AG04449 (cell line): Measurements from ENCODE around the gene NGRN.

Experiments used
- CTCF ChIA-PET: fragments of 350-600 bp; formaldehyde crosslinking; extraction: SDS; loops from one replicate; lab custom pipeline; 2021; ENCODE audit warnings: antibody characterized with exemption; lab: Yijun Ruan, JAX
- POLR2A ChIA-PET: fragments of 400-600, 350-600 bp; formaldehyde crosslinking; extraction: SDS; loops from one replicate; lab custom pipeline; 2020; ENCODE audit warnings: antibody characterized with exemption, inconsistent platforms; lab: Yijun Ruan, JAX
- DNase-seq: peaks from one replicate; pipeline ENCODE4 v3.0.0-alpha.2; 2010; ENCODE audit warnings: low read depth, low spot score
- H3K4me3 ChIP-seq: 2 replicates; pipeline ENCODE4 v1.5.1; 2011; ENCODE audit warnings: low read depth, mild to moderate bottlenecking, control low read depth, low read length
- TF ChIP-seq, protein P1 (sequence below): IDR thresholded peaks from one replicate; pipeline ENCODE4 v1.5.1; 2011; ENCODE audit warnings: mild to moderate bottlenecking, moderate library complexity, low read length, control low read depth, inconsistent platforms; ENCODE audit not compliant: insufficient read depth; ENCODE audit errors: missing control alignments

NGRN gene

GRCh38 chr15:90228960-90229359 is 36.5 kb upstream of the NGRN start:
- TF ChIP-seq, protein P1, sequence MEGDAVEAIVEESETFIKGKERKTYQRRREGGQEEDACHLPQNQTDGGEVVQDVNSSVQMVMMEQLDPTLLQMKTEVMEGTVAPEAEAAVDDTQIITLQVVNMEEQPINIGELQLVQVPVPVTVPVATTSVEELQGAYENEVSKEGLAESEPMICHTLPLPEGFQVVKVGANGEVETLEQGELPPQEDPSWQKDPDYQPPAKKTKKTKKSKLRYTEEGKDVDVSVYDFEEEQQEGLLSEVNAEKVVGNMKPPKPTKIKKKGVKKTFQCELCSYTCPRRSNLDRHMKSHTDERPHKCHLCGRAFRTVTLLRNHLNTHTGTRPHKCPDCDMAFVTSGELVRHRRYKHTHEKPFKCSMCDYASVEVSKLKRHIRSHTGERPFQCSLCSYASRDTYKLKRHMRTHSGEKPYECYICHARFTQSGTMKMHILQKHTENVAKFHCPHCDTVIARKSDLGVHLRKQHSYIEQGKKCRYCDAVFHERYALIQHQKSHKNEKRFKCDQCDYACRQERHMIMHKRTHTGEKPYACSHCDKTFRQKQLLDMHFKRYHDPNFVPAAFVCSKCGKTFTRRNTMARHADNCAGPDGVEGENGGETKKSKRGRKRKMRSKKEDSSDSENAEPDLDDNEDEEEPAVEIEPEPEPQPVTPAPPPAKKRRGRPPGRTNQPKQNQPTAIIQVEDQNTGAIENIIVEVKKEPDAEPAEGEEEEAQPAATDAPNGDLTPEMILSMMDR, result no peak
- no peak for DNase-seq
- ChIA-PET CTCF (no interaction called here), POLR2A (no interaction called here)
- no peak overlapping the region for H3K4me3 ChIP-seq

DNA sequence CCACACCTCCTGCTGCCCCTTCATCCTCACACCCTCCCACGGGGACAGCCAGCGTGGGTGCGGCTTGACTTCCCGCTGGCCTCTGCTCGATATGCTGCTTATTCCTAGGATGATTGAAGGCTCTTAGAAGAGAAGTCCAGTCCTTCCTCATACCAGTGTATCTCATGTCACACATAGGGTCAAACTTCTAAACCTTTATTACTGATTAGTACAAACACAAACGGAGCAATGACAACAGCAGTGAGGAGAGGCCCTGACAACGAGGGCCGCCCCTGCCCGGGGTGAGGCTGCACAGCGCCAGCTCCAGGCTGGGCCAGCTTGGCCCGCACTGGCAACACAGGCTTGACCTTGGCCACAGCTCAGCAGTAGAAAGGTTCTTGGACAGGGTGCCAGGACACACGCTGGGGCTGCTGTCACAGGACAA is 35.4 kb upstream of the NGRN start:
- DNase-seq, result no peak
- ChIA-PET CTCF (interaction anchor here (4.7 kb wide), 1 partner anchor 8 kb away, joined by 59 read pairs; no protein-coding TSS in a partner anchor), POLR2A (no interaction called here)
- H3K4me3 ChIP-seq, result no peak overlapping the region
- TF ChIP-seq, protein P1, result no peak

- TF ChIP-seq, protein P1, result no peak
- no peak for DNase-seq
- CTCF ChIA-PET, result interaction anchor here (0.7 to 4.7 kb wide), 2 partner anchors 9 to 14 kb away, joined by 3 to 59 read pairs; no protein-coding TSS in a partner anchor
- POLR2A ChIA-PET, result no interaction called here
- H3K4me3 ChIP-seq, result no peak overlapping the region
These were observed 34.9 kb upstream of the NGRN start for GRCh38 chr15:90230610-90231009.

DNA sequence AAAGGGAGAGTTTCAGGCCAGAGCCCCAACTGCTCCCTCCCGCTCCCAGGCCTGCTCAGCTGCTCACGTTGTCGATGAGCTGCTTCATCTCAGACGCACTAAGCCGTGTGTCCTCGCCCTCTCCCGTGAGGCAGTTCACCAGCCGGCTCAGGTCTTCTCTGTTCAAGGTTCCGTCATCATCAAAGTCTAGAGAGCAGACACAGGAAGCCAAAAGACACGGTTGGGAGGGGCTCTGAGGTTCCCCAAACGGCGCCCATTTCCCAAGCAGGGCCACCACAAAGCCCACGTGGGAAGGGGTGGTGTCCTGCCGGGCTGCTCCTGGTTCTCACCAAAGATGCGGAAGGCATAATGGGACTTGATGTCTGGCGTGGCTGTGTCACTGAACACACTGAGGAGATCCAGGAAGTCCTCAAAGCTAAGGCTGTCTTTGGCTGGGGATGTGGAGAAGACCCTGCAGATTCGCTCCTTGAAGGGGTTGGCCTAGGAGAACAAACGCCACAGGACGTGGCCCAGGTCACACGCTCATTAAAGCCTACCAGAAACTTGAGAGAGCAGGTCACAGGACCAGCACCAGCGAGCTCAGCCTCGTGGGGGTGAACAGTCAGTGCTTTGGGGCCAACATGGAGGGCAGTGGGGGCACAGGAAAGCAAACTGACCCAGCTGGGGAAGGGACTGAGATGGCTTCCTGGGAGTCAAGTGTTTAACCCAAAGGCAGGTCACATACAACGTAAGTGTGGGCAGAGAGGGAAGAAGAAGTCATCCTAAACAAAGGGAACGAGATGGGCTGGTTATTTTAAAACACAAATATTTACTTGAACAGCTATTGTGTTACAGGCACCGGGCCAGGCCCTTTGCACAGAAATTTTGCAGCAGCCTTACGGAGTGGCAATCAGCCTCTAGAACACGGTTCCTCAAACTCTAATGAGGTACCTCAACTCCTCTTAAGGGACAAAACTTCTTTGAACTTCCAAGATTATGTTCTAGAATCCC is 34.1 kb upstream of the NGRN start:
- ChIA-PET POLR2A (no interaction called here), CTCF (interaction anchor here (0.7 to 4.7 kb wide), 5 partner anchors 9 to 88 kb away, joined by 3 to 59 read pairs (median 7); no protein-coding TSS in a partner anchor)
- DNase-seq, result no peak
- TF ChIP-seq, protein P1, result no peak
- no peak overlapping the region for H3K4me3 ChIP-seq

- POLR2A ChIA-PET, result no interaction called here
- no peak overlapping the region; the same call in 1 of the 2 replicates for H3K4me3 ChIP-seq
- DNase-seq, result no peak
- TF ChIP-seq, protein P1, result no peak
- CTCF ChIA-PET, result interaction anchor here (0.8 to 4.7 kb wide), 10 partner anchors 10 to 701 kb away, joined by 3 to 59 read pairs (median 7); partner anchors contain the start of gene TTLL13
These were observed 33.3 kb upstream of the NGRN start for GRCh38 chr15:90232196-90232595.

GRCh38 chr15:90232941-90233386 is 32.5 kb upstream of the NGRN start:
- ChIA-PET CTCF (interaction anchor here (0.9 to 4.7 kb wide), 15 partner anchors 10 to 700 kb away, joined by 3 to 59 read pairs (median 3); partner anchors contain the start of genes IDH2 and TTLL13), POLR2A (interaction anchor here (1.4 to 1.5 kb wide), 2 partner anchors 32 to 133 kb away, joined by 5 read pairs; partner anchors contain the start of gene SEMA4B)
- H3K4me3 ChIP-seq, result peak overlapping the region; percentile 83
- no peak for DNase-seq
- TF ChIP-seq, protein P1, result no peak
